DLD1 (cell line): ENCODE results near the gene PRR36.

Experiments used
- in situ Hi-C: cut with HindIII; loops from 2 replicates; pipeline ENCODE4 v1.10.0; 2017; ENCODE audit warnings: low sequenced_read_pairs

The PRR36 gene

DNA sequence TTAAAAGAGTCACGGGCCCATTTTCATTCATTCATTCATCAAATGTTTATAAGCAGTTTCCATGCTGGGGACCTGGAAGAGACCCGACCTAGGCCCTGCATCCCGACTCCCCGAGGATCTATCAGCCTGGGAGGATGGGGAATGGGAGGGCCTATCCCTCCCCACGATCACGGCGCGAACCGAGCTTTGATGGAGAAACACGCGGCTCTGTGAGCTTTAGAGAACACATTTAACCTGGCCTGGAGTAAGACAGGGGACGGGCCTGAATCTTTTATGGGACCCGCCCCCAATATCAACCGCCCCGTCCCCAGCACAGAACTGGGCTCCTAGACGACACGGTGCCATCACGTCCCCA is 45.0 kb downstream of the PRR36 start:
- in situ Hi-C loops = no loop called here

DNA sequence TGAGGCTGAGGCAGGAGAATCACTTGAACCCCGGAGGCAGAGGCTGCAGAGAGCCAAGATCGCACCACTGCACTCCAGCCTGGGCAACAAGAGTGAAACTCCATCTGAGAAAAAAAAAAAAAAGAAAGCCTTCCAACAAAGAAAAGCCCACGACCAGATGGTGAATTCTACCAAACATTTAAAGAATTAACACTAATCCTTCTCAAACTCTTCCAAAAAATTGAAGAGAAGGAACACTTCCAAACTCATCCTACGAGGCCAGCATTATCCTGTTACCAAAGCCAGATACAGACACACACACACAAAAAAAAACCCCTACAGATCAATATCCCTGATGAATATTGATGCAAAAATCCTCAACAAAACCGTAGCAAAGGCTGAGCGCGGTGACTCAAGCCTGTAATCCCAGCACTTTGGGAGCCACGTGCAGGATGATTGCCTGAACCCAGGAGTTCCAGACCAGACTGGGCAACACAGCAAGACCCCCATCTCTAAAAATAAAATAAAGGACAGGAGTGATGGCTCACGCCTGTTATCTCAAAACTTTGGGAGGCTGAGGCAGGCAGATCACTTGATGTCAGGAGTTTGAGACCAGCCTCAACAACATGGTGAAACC is 50.4 kb downstream of the PRR36 start:
- in situ Hi-C loops = no loop called here

DNA sequence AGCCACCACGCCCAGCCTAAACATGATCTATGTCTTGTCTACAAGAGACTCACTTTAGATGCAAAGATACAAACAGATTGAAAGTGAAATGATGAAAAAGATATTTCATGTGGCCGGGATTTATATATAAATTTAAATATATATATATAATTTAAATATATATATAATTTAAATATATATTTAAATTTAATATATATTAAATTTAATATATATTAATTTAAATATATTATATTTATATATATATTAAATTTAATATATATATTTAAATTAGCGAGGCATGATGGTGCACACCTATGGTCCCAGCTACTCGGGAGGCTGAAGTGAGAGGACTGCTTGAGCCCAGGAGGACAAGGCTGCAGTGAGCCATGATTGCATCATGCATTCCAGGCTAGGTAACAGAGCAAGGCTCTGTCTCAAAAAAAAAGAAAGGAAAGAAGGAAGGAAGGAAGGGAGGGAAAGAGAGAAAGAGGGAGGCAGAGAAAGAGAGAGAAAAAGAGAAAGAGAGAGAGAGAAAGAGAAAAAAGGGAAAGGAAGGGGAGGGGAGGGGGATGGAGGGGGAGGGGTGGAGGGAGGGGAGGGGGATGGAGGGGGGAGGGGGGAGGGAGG is 51.2 kb downstream of the PRR36 start:
- in situ Hi-C loops = no loop called here

GRCh38 chr19:7820588-7820987 is 53.6 kb downstream of the PRR36 start:
- in situ Hi-C loops = no loop called here

GRCh38 chr19:7819337-7819736 is 54.9 kb downstream of the PRR36 start:
- in situ Hi-C loops = no loop called here

GRCh38 chr19:7818806-7819205 is 55.4 kb downstream of the PRR36 start:
- in situ Hi-C loops = no loop called here
